Adrenal gland (tissue), 5 donors: ENCODE measurements around the gene NSL1.

Source experiments
- POLR2A ChIP-seq, 2 donors: fragments of 450-650 bp; IDR thresholded peaks; one replicate each; pipeline ENCODE4 v1.6.1; 2017; ENCODE audit warnings: antibody characterized with exemption in 2 of 2, mild to moderate bottlenecking in 2 of 2, moderate library complexity in 1 of 2
- TF ChIP-seq, protein P1 (sequence below), 6 experiments: fragments of 450-650 bp in 4 of 6; fragments of 200-600 bp in 2 of 6; sonication (generic) in 1 of 6; IDR thresholded peaks; 1 replicate in 5 of 6; 2 replicates in 1 of 6; pipeline versions ENCODE4 v1.5.1 to v1.8.0; 2016 to 2021; ENCODE audit warnings: antibody characterized with exemption in 6 of 6, mild to moderate bottlenecking in 2 of 6, moderate library complexity in 1 of 6
- donor health status: DM: no; HTN: no; CAD: no.

GRCh38 chr1:212696721-212697331 lies 94.8 kb downstream of the NSL1 start:
- no peak for TF ChIP-seq POLR2A (IDR thresholded peaks at IDR 0.05)
- TF ChIP-seq, protein P1, sequence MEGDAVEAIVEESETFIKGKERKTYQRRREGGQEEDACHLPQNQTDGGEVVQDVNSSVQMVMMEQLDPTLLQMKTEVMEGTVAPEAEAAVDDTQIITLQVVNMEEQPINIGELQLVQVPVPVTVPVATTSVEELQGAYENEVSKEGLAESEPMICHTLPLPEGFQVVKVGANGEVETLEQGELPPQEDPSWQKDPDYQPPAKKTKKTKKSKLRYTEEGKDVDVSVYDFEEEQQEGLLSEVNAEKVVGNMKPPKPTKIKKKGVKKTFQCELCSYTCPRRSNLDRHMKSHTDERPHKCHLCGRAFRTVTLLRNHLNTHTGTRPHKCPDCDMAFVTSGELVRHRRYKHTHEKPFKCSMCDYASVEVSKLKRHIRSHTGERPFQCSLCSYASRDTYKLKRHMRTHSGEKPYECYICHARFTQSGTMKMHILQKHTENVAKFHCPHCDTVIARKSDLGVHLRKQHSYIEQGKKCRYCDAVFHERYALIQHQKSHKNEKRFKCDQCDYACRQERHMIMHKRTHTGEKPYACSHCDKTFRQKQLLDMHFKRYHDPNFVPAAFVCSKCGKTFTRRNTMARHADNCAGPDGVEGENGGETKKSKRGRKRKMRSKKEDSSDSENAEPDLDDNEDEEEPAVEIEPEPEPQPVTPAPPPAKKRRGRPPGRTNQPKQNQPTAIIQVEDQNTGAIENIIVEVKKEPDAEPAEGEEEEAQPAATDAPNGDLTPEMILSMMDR (IDR thresholded peaks at IDR 0.05) = no peak
